A549 (cell line): ENCODE measurements around the gene PEAK3.

Source experiments
- BHLHE40 ChIP-seq: IDR thresholded peaks from 2 replicates; pipeline ENCODE4 v1.6.1; 2012; ENCODE audit warnings: low read depth, low read length, inconsistent platforms
- CBX8 ChIP-seq: fragments of 200-600 bp; sonication (generic); IDR thresholded peaks from 2 replicates; pipeline ENCODE4 v1.6.1; 2016
- CHD2 ChIP-seq: fragments of 150-350 bp; IDR thresholded peaks from 2 replicates; pipeline ENCODE4 v1.6.1; 2014; ENCODE audit warnings: low read length; ENCODE audit not compliant: partially characterized antibody
- CHD4 ChIP-seq: fragments of 200-600 bp; sonication (generic); IDR thresholded peaks from 2 replicates; pipeline ENCODE4 v1.6.1; 2016; ENCODE audit warnings: antibody characterized with exemption, mild to moderate bottlenecking, borderline replicate concordance
- EHF ChIP-seq: fragments of 250-450 bp; sonication (Bioruptor Pico); IDR thresholded peaks from 2 replicates; pipeline ENCODE4 v1.5.0; 2020; ENCODE audit warnings: mild to moderate bottlenecking
- ESRRA ChIP-seq: fragments of 150-350 bp; IDR thresholded peaks from 2 replicates; pipeline ENCODE4 v1.6.1; 2014; ENCODE audit warnings: mild to moderate bottlenecking, low read length, borderline replicate concordance
- FOXS1 ChIP-seq: fragments of 250-450 bp; sonication (Bioruptor Pico); IDR thresholded peaks from 2 replicates; pipeline ENCODE4 v1.5.0; 2020; ENCODE audit warnings: mild to moderate bottlenecking, moderate library complexity
- HMGXB4 ChIP-seq: fragments of 250-450 bp; sonication (Bioruptor Pico); IDR thresholded peaks from 2 replicates; pipeline ENCODE4 v1.5.0; 2021; ENCODE audit warnings: mild to moderate bottlenecking, moderate library complexity, borderline replicate concordance
- MAZ ChIP-seq: fragments of 150-350 bp; IDR thresholded peaks from 2 replicates; pipeline ENCODE4 v1.6.1; 2014; ENCODE audit warnings: antibody characterized with exemption, low read depth, low read length, borderline replicate concordance
- POLR2A ChIP-seq: IDR thresholded peaks from 2 replicates; pipeline ENCODE4 v1.6.1; 2012; ENCODE audit warnings: mild to moderate bottlenecking, low read length
- RCOR1 ChIP-seq: fragments of 150-350 bp; IDR thresholded peaks from 2 replicates; pipeline ENCODE4 v1.6.1; 2014; ENCODE audit warnings: antibody characterized with exemption, low read length, low read depth
- TF ChIP-seq, protein P1 (sequence below): fragments of 450-650 bp; IDR thresholded peaks from 2 replicates; pipeline ENCODE4 v1.6.1; 2014; ENCODE audit warnings: antibody characterized with exemption
- TF ChIP-seq, protein P2 (sequence below): fragments of >200 bp; sonication (Bioruptor Twin); formaldehyde crosslinking; IDR thresholded peaks from 3 replicates; pipeline ENCODE4 v1.5.1; 2016
- TF ChIP-seq, protein P3 (sequence below): fragments of 200-600 bp; sonication (generic); IDR thresholded peaks from 2 replicates; pipeline ENCODE4 v1.6.1; 2016; ENCODE audit warnings: antibody characterized with exemption, mild to moderate bottlenecking, moderate library complexity

DNA sequence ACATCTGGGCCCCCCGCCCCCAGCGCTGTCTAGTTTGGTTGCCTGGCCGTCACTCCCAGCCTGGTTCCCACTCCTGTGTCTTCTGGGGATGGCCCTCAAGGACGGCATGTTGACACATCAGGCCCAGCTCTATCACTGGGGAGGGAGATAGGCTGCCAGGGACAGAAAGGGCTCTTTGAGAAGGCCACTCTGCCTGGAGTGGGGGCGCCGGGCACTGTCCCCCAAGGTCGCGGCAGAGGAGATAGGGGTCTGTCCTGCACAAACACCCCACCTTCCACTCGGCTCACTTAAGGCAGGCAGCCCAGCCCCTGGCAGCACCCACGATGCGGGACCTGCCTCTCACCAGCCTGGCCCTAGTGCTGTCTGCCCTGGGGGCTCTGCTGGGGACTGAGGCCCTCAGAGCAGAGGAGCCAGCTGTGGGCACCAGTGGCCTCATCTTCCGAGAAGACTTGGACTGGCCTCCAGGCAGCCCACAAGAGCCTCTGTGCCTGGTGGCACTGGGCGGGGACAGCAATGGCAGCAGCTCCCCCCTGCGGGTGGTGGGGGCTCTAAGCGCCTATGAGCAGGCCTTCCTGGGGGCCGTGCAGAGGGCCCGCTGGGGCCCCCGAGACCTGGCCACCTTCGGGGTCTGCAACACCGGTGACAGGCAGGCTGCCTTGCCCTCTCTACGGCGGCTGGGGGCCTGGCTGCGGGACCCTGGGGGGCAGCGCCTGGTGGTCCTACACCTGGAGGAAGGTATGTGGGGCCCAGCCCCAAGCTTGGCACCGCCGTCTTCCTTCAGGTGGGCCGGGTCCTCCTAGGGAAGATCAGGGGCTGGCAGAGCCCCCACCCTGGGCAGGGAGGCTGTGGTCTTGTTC lies 32.7 kb downstream of the PEAK3 start, which contains the start of gene AMH:
- TF ChIP-seq, protein P1, sequence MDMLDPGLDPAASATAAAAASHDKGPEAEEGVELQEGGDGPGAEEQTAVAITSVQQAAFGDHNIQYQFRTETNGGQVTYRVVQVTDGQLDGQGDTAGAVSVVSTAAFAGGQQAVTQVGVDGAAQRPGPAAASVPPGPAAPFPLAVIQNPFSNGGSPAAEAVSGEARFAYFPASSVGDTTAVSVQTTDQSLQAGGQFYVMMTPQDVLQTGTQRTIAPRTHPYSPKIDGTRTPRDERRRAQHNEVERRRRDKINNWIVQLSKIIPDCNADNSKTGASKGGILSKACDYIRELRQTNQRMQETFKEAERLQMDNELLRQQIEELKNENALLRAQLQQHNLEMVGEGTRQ = no peak
- TF ChIP-seq, protein P2, sequence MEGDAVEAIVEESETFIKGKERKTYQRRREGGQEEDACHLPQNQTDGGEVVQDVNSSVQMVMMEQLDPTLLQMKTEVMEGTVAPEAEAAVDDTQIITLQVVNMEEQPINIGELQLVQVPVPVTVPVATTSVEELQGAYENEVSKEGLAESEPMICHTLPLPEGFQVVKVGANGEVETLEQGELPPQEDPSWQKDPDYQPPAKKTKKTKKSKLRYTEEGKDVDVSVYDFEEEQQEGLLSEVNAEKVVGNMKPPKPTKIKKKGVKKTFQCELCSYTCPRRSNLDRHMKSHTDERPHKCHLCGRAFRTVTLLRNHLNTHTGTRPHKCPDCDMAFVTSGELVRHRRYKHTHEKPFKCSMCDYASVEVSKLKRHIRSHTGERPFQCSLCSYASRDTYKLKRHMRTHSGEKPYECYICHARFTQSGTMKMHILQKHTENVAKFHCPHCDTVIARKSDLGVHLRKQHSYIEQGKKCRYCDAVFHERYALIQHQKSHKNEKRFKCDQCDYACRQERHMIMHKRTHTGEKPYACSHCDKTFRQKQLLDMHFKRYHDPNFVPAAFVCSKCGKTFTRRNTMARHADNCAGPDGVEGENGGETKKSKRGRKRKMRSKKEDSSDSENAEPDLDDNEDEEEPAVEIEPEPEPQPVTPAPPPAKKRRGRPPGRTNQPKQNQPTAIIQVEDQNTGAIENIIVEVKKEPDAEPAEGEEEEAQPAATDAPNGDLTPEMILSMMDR = no peak
- TF ChIP-seq CBX8 = no peak
- TF ChIP-seq CHD2 = no peak
- TF ChIP-seq, protein P3, sequence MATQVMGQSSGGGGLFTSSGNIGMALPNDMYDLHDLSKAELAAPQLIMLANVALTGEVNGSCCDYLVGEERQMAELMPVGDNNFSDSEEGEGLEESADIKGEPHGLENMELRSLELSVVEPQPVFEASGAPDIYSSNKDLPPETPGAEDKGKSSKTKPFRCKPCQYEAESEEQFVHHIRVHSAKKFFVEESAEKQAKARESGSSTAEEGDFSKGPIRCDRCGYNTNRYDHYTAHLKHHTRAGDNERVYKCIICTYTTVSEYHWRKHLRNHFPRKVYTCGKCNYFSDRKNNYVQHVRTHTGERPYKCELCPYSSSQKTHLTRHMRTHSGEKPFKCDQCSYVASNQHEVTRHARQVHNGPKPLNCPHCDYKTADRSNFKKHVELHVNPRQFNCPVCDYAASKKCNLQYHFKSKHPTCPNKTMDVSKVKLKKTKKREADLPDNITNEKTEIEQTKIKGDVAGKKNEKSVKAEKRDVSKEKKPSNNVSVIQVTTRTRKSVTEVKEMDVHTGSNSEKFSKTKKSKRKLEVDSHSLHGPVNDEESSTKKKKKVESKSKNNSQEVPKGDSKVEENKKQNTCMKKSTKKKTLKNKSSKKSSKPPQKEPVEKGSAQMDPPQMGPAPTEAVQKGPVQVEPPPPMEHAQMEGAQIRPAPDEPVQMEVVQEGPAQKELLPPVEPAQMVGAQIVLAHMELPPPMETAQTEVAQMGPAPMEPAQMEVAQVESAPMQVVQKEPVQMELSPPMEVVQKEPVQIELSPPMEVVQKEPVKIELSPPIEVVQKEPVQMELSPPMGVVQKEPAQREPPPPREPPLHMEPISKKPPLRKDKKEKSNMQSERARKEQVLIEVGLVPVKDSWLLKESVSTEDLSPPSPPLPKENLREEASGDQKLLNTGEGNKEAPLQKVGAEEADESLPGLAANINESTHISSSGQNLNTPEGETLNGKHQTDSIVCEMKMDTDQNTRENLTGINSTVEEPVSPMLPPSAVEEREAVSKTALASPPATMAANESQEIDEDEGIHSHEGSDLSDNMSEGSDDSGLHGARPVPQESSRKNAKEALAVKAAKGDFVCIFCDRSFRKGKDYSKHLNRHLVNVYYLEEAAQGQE = no peak
- no peak for TF ChIP-seq POLR2A
- no peak for TF ChIP-seq BHLHE40
- no peak for TF ChIP-seq HMGXB4 (CRISPR knock-in tag)
- no peak for TF ChIP-seq MAZ
- no peak for TF ChIP-seq ESRRA
- no peak for TF ChIP-seq RCOR1
- no peak for TF ChIP-seq CHD4
- TF ChIP-seq EHF (CRISPR knock-in tag) = no peak
- no peak for TF ChIP-seq FOXS1 (CRISPR knock-in tag)
